NCI-H187 (cell line): ENCODE data around the gene BIVM.
A peak's percentile ranks its signal among the peaks of the same experiment; 100 is the strongest.

Experiments used
- DNase-seq, 2 experiments: peaks; one replicate each; lab custom pipeline; 2025; lab: John Stamatoyannopoulos, UW

Gene BIVM

GRCh38 chr13:102784483-102784882 lies 14.4 kb upstream of the BIVM start:
- DNase-seq, result no peak

DNA sequence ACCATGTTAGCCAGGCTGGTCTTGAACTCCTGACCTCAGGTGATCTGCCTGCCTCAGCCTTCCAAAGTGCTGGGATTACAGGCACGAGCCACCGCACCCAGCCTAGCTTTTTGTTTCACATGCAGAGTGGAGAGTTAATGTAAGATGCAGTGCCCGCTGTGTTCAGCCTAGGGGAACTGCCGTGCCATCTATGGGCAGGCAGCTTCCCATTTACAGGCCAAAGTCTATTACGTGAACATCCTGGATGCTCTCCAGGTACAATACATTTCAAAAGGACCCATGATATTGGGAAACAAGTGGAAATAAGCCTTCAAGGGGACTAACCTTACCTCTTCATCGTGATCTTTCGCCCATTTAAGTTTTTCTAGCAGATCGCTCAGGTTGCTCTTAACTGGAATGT lies 10.2 kb upstream of the BIVM start:
- DNase-seq, result no peak

DNA sequence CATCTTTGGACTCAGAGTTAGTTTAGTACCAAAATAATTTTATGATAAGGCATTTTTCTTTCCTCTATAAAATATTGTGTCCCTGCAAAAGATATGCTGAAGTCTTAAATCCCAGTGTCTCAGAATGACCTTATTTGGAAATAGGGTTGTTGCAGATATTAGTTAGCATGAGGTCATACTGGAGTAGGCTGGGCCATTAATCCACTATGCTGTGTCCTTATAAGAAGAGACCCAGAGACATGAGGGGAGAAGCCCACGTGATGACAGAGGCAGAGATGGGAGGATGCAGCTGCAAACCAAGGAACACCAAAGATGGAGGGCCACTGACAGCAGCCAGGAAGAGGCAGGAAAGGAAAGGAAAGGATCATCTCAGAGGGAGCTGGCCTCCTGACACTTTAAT lies 6.5 kb upstream of the BIVM start:
- DNase-seq, result no peak

DNA sequence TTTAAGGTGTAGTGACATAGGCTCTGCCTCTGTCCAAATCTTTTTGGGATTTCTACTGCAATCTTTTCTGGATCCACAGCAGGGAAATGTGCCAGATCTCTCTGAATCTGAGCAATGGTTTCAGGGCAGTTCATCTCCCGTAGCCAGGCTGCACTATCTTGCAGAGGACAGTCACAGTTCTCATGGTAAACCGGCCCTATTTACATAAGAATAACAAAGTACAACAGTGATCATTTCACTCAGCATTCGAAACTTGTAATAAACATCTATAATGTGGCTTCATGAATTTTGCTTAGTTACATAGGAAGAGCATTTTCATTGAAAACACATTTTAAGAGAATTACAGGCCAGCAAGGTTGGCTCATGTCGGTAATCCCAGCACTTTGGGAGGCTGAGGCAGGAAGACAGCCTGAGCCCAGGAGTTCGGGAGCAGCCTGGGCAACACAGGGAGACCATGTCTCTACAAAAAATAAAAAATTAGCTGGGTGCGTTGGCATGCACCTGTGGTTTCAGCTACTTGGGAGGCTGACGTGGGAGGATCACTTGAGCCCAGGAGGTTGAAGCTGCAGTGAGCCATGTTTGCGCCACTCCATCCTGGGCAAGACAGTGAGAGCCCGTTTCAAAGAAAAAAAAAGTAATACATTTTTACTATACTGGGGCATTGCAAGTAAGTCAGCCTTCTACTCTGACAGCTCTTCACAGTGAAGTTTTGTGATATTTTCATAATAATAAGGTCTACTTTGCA lies 5.1 kb upstream of the BIVM start:
- DNase-seq, result no peak

GRCh38 chr13:102799426-102800144 lies 666 bp downstream of the BIVM start:
- peak in 1 of 2 experiments; percentile 11 for DNase-seq

DNA sequence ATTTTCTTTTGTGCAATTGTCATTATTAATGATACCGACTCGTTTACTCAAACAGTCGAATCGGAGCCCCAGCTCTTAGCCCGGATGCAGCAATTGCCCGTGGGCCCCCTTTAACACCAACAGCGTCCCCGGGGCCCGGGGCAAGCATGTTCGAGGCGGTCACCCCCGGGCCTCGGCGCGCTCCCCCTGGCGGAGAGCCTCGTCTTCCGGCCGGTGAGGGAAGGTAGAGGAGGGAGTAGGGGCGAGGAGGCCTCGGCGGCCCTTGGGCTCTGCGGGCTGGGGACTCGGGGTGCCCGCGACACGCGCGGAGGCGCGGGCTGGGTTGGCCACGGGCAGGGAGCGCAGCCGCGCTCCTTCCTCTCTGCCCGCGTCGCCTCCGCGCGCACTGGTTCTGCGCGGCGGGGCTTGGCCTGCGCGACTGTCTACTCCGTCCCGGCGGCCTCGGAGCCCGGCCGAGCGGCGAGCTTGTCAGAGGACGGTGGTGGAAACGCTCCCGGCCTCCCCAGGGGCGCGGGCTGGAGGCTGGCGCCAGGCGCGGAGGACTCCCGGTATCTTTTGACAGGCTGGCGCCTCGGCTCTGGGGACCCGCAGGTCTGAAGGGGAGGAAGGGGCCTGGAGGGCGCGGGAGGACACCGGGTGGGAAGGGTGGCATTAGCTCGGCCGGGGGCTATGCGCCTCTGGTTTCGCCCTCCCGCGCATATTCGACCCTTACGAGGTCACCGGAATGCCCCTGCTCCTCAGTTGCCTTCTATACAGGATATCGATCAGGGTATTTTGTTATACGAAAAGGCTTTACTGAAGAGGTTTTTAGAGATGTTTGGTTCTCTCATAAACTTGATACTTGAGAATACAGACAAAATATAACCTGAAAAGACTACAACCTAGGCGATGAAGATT lies 1.5 kb downstream of the BIVM start:
- peak; percentile 78 to 79 for DNase-seq

- no peak for DNase-seq
Observed at GRCh38 chr13:102805680-102806079, 6.8 kb downstream of the BIVM start.

DNA sequence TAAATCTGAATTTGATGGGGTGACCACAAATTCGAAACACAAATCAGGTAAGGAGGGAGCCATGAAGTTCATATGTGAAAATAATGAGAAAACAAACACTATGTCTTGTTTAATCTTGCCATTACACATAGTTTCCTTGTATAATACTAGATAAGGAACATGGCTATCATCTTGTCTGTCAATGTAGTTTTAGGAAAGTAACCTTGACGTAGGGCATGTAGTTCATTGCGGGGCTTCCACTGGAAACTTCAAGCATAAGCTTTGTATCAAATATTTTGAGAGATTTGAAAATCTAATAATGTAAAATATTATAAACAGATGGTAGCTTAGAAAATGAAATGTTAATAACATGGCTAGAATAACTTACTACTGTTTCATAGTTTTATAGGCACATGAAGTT lies 8.8 kb downstream of the BIVM start:
- DNase-seq, result no peak

- DNase-seq, result no peak
Observed at GRCh38 chr13:102812611-102813287, 13.8 kb downstream of the BIVM start.

DNA sequence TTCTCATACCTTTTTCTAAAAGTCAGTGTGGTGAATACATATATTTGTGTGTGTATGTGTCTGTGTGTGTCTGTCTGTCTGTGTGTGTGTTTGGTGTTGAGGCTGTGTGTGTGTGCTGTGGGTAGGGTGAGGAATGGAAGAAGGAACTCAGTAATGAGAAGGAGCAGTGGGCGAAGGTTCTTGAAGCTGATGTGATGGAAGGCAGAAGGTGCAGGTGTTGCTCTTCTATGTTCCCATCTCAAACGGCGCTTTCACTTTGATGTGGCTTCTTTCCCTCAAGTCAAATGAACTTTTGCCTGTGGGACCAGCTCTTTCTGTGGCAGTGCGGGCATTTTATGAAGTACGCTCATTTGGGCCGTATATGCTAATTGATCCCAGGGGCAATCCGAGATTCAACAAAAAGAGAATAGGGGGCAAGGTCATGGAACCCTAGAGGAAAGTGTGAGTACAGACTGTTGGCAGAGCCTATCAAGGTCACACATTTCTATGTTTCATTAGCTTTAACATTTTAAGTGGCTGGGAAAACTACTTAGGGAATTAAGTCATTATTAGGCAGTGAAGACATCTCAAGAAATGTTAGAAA lies 15.2 kb downstream of the BIVM start:
- DNase-seq, result no peak

GRCh38 chr13:102814793-102815192 lies 15.9 kb downstream of the BIVM start:
- no peak for DNase-seq

DNA sequence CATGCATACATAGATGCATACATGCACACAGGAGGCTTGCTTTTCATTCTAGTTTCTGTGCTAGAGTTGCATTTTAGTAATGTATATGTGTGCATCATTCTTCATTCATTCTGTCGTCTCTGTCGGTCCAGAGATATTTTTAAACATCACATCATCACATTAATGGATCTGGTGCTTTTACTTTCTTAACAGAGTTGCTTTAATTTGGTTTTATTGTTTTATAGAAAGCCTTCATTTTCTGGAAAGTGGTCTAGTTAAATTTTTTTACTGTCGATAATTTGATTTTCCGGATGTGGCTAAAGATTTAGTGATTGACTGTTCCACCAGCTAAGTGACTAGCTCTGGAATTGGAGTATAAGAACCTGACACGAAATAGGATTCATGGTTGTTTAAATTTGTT lies 16.9 kb downstream of the BIVM start:
- DNase-seq, result no peak

DNA sequence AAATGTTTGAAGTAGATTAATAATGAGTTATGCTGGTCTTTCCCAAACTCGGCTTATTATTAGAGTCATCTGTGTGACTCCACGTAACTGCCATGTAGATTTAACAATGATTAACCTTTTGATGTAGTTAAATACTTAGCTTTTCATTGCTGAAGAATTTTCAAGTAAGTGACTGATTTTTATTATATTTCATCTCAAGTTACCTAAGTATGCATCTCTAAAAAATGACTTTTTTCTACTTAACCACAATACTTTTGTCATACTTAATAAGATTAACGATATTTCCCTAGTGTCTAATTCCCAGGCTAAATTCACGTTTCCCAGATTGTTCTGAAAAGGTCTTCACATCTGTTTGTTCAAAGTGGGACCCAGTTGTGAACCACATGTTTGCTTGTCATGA lies 17.8 kb downstream of the BIVM start:
- DNase-seq, result no peak

DNA sequence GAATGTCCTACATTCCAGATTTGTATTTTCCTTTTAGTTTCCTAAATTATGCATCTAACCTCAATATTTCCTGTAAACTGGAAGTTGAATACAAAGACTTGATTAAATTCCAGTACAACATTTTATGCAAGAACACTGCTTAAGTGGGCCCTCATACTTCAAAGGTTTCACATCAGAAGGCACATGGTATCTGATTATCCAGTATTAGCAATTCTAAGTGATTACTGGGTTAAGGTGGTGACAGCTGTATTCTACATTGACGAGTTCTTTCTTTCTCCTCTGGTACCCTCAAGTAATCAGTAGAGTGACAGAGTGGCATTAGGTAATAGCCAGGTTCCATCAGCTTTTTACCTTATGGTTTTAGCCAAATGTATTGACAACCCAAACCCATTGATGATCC lies 18.3 kb downstream of the BIVM start:
- no peak for DNase-seq

- DNase-seq, result no peak
Observed at GRCh38 chr13:102817907-102818306, 19.0 kb downstream of the BIVM start.

DNA sequence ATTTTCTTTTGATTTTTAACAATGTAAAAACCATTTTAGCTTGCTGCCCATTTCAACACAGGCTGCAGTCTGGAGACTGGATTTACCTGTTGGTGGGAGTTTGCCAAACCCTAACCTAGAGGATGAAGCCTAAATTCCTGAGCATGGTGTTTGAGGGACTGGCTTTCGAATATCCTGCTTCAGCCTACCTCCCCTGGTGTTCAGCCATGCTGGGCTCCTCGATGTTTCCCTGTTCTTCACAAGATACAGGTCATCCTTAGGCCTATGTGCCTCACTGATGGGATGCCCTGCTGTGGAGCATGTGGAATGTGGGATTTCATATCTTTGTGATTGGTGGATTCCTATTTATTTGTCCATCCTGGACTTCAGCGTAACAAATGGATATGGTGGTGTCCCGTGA lies 26.5 kb downstream of the BIVM start:
- DNase-seq, result no peak

GRCh38 chr13:102825921-102826706 lies 27.2 kb downstream of the BIVM start:
- no peak for DNase-seq

DNA sequence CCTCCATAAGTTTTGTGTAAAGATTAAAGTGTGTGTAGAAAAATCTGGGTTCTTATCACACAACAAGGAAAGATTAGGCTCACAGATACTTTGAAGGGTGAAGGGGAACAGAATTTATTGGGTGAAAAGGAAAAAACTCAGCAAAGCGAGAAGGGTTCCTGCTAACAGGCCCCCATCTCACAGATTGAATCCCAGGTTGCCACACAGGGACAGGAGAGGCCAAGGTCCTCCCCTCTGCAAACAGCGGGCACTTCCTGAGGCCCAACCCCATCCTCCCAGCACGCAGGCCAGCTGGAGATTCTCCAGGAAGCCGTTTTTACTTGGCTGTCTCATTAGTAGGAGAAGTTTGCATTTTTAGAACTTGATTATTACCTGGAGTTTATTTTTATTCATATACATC lies 31.7 kb downstream of the BIVM start:
- DNase-seq, result no peak

DNA sequence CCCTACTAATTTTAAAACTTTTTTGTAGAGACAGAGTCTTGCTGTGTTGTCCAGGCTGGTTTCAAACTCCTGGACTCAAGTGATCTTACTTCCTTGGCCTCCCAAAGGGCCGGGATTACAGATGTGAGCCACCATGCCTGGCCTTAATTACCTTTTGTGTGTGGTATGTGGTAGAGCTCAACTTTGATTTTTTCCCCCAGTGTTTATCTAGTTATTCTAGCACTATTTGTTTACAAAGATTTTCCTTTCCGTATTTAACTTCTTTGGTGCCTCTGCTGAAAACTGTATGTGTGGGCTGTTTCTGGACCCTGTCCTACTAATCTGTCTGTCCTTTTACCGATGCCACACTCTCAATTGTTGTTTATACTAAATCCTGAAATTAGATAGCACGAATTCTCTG lies 37.6 kb downstream of the BIVM start:
- DNase-seq, result no peak

DNA sequence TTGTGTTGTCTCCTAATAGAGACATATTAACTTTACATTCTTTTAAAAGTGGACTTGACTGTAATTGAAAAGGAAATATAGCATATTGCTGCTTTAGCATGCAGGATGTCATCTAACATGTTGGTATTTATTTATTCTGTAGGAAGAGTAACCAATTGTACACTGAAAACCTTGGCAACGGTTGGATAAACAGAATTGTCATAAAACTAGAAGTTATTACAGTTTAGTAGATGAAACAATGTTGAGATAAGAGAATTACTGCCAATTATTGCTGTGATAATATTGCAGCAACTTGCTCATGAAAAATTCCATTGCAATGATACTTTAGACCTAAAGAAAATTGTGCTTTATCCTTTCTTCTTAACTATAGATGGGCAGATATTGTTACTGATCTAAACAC lies 39.4 kb downstream of the BIVM start:
- DNase-seq, result no peak

- DNase-seq, result no peak
Observed at GRCh38 chr13:102838982-102839381, 40.1 kb downstream of the BIVM start.
